Transverse colon (tissue), 4 donors: ENCODE results near the gene P3H4.

Source experiments
- CTCF ChIP-seq, 5 experiments: fragments of 200-600 bp in 3 of 5; fragments of 450-650 bp in 2 of 5; sonication (generic) in 3 of 5; IDR thresholded peaks; 1 replicate in 2 of 5; 2 replicates in 3 of 5; pipeline ENCODE4 v1.5.1; 2016 to 2017; ENCODE audit warnings: antibody characterized with exemption in 5 of 5, inconsistent platforms in 3 of 5, mild to moderate bottlenecking in 2 of 5, moderate library complexity in 1 of 5
- EP300 ChIP-seq: sonication (generic); formaldehyde crosslinking; IDR thresholded peaks from one replicate; pipeline ENCODE4 v1.6.1; 2017; ENCODE audit warnings: antibody characterized with exemption, low read depth
- POLR2A ChIP-seq: fragments of 450-650 bp; IDR thresholded peaks from one replicate; pipeline ENCODE4 v1.6.1; 2016; ENCODE audit warnings: antibody characterized with exemption, mild to moderate bottlenecking, moderate library complexity
- POLR2AphosphoS5 ChIP-seq, 3 donors: sonication (generic); formaldehyde crosslinking; IDR thresholded peaks; one replicate each; pipeline ENCODE4 v1.6.1; 2016; ENCODE audit warnings: antibody characterized with exemption in 3 of 3

- no peak for TF ChIP-seq CTCF (IDR thresholded peaks at IDR 0.05)
- TF ChIP-seq POLR2AphosphoS5 (IDR thresholded peaks at IDR 0.05): no peak
- no peak for TF ChIP-seq POLR2A
- no peak for TF ChIP-seq EP300
Measured at GRCh38 chr17:41837761-41838538, 26.2 kb upstream of the P3H4 start, which contains the start of gene KLHL10.
